Measurements from ENCODE around the gene POLR2C. TPM values are rescaled to one million over a fixed set of nuclear protein-coding genes. Genes with fewer than 3 reads are reported as not detected.
"Not testable (repeated sequence)": the region's sequence is repeated elsewhere in the genome, so short reads cannot be mapped to it uniquely, and the experiment has no call there.

Gene POLR2C
- total and polyA plus RNA-seq, 5 experiments from 2014 or later: 46.7 to 104 (median 48.6) TPM

- Mint-ChIP-seq H3K4me3 (peak overlapping the region in 6 of 10 donors; percentile 36 to 78 (median 67)), H3K4me1 (peaks cover 21 to 50% (median 33%) of the 10 kb centered on the region in 4 donors), H3K27ac (peak overlapping the region; percentile 73 to 94 (median 91)), H3K9me3 (no peaks in the 10 kb centered on the region), H3K27me3 (no peaks in the 10 kb centered on the region), H3K36me3 (peaks cover 7 to 79% (median 37%) of the 10 kb centered on the region in 3 donors)
- DNase-seq (no peak), ATAC-seq (no peak)
- POLR2A ChIA-PET: interaction anchor here (0.6 to 3.1 kb wide), 9 partner anchors 8 to 310 kb away, joined by 3 to 23 read pairs (median 5); partner anchors contain the start of genes CIAPIN1, COQ9 and POLR2C
These were observed 30.0 kb upstream of the POLR2C start for GRCh38 chr16:57432505-57432904.

GRCh38 chr16:57432989-57433388 lies 29.5 kb upstream of the POLR2C start:
- POLR2A ChIA-PET: interaction anchor here (0.7 to 3.1 kb wide), 9 partner anchors 9 to 134 kb away, joined by 3 to 23 read pairs (median 5); partner anchors contain the start of genes CIAPIN1, COQ9 and POLR2C
- ATAC-seq: peak; percentile 43 to 60
- H3K27me3 Mint-ChIP-seq: no peaks in the 10 kb centered on the region

GRCh38 chr16:57434003-57434402 lies 28.5 kb upstream of the POLR2C start:
- H3K4me3 Mint-ChIP-seq: peak overlapping the region in 9 of 10 donors; percentile 23 to 78 (median 68)

More at GRCh38 chr16:57432989-57433388, 29.5 kb upstream of the POLR2C start:
- peak overlapping the region; percentile 73 to 94 (median 90) for H3K27ac Mint-ChIP-seq
- peak overlapping the region; percentile 32 to 79 (median 67) for H3K4me3 Mint-ChIP-seq
- no peaks in the 10 kb centered on the region for H3K9me3 Mint-ChIP-seq
- peaks cover 21 to 50% (median 31%) of the 10 kb centered on the region in 4 donors for H3K4me1 Mint-ChIP-seq
- peaks cover 3 to 79% (median 34%) of the 10 kb centered on the region in 3 donors for H3K36me3 Mint-ChIP-seq
- peak in 2 of 10 donors; percentile 17 to 22 for DNase-seq

DNA sequence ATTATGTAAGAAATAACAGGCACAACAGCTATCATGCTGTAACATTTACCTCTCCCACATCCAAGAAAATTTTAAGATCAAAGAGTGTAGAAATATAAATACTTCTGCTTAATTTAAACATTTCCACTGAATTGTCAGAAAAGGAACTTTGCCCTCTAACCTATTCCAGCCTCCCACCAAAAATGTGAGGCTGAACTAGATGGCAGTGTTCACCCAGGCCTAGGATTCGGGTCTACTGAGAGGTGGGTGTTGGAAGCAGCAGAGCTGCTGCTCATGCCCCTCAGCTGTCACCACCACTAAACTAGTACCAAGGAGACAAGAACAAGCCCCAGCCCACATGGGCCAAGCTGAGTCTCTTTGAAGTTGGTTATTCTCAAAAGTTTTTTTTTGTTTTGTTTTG lies 26.6 kb upstream of the POLR2C start:
- Mint-ChIP-seq H3K4me1 (peaks cover 23 to 59% (median 37%) of the 10 kb centered on the region in 4 donors), H3K36me3 (peaks cover 24 to 79% (median 49%) of the 10 kb centered on the region in 3 donors), H3K27ac (peak overlapping the region in 7 of 10 donors; percentile 49 to 84 (median 70)), H3K27me3 (no peaks in the 10 kb centered on the region), H3K9me3 (peaks cover 0 to 10% (median 6%) of the 10 kb centered on the region in 9 donors), H3K4me3 (peak overlapping the region in 3 of 10 donors; percentile 26 to 47 (median 30))
- no peak for ATAC-seq
- POLR2A ChIA-PET: interaction anchor here (1.6 kb wide), 1 partner anchor 11 kb away, joined by 6 read pairs; the partner anchor contains the start of genes CIAPIN1 and COQ9
- DNase-seq: no peak

More at GRCh38 chr16:57434003-57434402, 28.5 kb upstream of the POLR2C start:
- Mint-ChIP-seq H3K4me1 (peaks cover 23 to 52% (median 35%) of the 10 kb centered on the region in 4 donors), H3K36me3 (peaks cover 12 to 79% (median 41%) of the 10 kb centered on the region in 3 donors), H3K9me3 (no peaks in the 10 kb centered on the region), H3K27ac (peak overlapping the region; percentile 84 to 94 (median 90)), H3K27me3 (no peaks in the 10 kb centered on the region)
- ATAC-seq (peak; percentile 86 to 92), DNase-seq (peak in 7 of 10 donors; percentile 10 to 82 (median 54))
- POLR2A ChIA-PET: interaction anchor here (1.5 to 3.1 kb wide), 6 partner anchors 8 to 28 kb away, joined by 4 to 23 read pairs (median 8); partner anchors contain the start of genes CIAPIN1, COQ9 and POLR2C

DNA sequence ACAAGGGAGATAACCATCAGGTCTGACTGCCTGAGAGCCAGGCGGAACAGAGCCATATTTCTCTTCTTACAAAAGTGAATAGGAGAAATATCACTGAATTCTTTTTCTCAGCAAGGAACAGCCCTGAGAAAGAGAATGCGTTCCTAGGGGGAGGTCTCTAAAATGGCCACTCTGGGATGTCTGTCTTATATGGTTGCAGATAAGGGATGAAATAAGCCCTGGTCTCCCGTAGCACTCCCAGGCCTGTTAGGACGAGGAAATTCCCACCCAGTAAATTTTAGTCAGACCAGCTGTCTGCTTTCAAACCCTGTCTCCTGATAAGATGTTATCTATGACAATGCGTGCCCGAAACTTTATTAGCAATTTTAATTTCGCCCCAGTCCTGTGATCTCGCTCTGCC lies 22.5 kb upstream of the POLR2C start:
- POLR2A ChIA-PET, H3K27me3 Mint-ChIP-seq, ATAC-seq, DNase-seq, H3K4me3 Mint-ChIP-seq: not testable (repeated sequence)
- Mint-ChIP-seq H3K36me3 (peaks cover 24 to 62% (median 47%) of the 10 kb centered on the region in 3 donors), H3K4me1 (peaks cover 9 to 48% (median 23%) of the 10 kb centered on the region in 4 donors), H3K27ac (peak overlapping the region in 3 of 10 donors; percentile 3 to 69 (median 20)), H3K9me3 (peaks cover 0 to 10% (median 6%) of the 10 kb centered on the region in 9 donors)

DNA sequence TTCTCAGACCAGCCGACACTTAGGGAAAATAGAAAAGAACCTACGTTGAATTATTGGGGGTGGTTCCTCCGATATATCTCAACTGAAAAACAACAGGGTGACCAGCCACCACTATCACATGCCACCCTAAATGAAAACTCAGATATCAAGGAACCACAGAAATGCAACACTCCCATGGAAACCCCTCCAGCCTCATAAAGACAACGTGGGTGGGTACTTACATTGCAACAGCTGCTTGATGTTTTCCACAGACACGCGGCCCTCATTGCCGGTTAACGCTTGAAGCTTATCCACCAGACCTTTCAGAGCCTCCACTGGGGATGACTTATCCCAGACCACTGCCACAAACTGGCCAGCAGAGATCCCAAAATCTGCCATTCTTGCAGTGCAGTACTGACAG lies 21.9 kb upstream of the POLR2C start:
- ATAC-seq, H3K27me3 Mint-ChIP-seq, DNase-seq: not testable (repeated sequence)
- peaks cover 8 to 50% (median 22%) of the 10 kb centered on the region in 4 donors for H3K4me1 Mint-ChIP-seq
- POLR2A ChIA-PET: interaction anchor here (2.6 kb wide), 1 partner anchor 8 kb away, joined by 7 read pairs; no protein-coding TSS in a partner anchor
- peak overlapping the region in 1 of 10 donors; percentile 11 for H3K4me3 Mint-ChIP-seq
- H3K27ac Mint-ChIP-seq: peak overlapping the region in 1 of 10 donors; percentile 27
- peaks cover 24 to 56% (median 46%) of the 10 kb centered on the region in 3 donors for H3K36me3 Mint-ChIP-seq
- H3K9me3 Mint-ChIP-seq: peaks cover 0 to 10% (median 6%) of the 10 kb centered on the region in 9 donors

DNA sequence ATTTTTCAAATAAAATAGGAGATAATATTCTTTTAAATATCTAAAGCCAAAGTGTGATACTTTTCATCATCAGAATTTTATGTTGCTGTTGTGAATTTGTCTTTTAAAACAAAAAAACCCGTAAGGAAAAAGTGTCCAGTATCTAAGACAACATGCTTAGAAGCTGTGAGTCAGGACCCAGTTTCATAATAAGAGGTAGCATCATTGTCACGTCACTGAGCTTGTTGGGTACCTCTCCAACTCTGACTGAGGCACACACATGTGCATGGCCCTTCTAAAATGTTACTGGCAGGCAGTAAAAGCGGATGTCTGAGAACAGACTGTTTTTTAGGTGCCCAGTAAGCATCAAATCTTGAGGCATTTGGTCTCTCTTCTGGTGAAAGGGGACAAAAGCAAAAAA lies 17.8 kb upstream of the POLR2C start:
- Mint-ChIP-seq H3K4me3 (peak overlapping the region in 4 of 10 donors; percentile 14 to 84 (median 32)), H3K9me3 (peaks cover 0 to 9% (median 4%) of the 10 kb centered on the region in 9 donors), H3K27me3 (no peaks in the 10 kb centered on the region), H3K36me3 (peaks cover 9 to 21% (median 20%) of the 10 kb centered on the region in 3 donors), H3K27ac (peak overlapping the region in 6 of 10 donors; percentile 14 to 86 (median 22)), H3K4me1 (peaks cover 11 to 58% (median 42%) of the 10 kb centered on the region in 4 donors)
- POLR2A ChIA-PET: interaction anchor here (1.0 to 1.1 kb wide), 2 partner anchors 18 to 23 kb away, joined by 3 read pairs; partner anchors contain the start of gene POLR2C
- ATAC-seq: no peak
- DNase-seq: no peak

DNA sequence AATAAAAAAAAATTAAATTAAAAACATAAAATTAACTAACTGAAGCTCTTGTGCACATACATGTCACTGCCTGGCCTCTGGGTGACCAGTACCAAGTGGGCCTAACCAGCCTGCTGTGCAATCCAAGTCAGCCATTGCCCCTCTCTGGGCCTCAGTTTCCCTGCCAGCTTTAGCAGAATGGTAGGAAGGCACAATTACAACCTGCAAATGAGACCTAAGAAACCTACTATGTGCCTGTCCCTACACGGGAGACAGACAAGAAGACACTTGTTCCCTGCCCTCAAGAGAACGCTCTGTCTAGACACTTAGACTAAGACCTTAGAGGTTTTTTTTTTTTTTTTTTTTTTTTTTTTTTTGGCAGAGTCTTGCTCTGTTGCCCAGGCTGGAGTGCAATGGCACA lies 17.0 kb upstream of the POLR2C start:
- Mint-ChIP-seq H3K4me3 (peak overlapping the region in 7 of 10 donors; percentile 39 to 90 (median 70)), H3K27me3 (no peaks in the 10 kb centered on the region), H3K9me3 (peaks cover 0 to 3% (median under 1%) of the 10 kb centered on the region in 9 donors), H3K36me3 (peaks cover 1 to 13% (median 12%) of the 10 kb centered on the region in 3 donors), H3K27ac (peak overlapping the region in 4 of 10 donors; percentile 52 to 71 (median 66)), H3K4me1 (peaks cover 13 to 58% (median 43%) of the 10 kb centered on the region in 4 donors)
- POLR2A ChIA-PET: interaction anchor here (0.7 to 2.7 kb wide), 4 partner anchors 13 to 657 kb away, joined by 3 to 23 read pairs (median 5); partner anchors contain the start of gene ARL2BP
- DNase-seq: no peak
- no peak for ATAC-seq

- peak overlapping the region; percentile 89 to 96 (median 92) for H3K4me3 Mint-ChIP-seq
- H3K9me3 Mint-ChIP-seq: no peaks in the 10 kb centered on the region
- peak overlapping the region; percentile 84 to 97 (median 92) for H3K27ac Mint-ChIP-seq
- H3K4me1 Mint-ChIP-seq: peaks cover 14 to 58% (median 41%) of the 10 kb centered on the region in 4 donors
- H3K36me3 Mint-ChIP-seq: peaks cover 0 to 12% (median 1%) of the 10 kb centered on the region in 3 donors
- POLR2A ChIA-PET: interaction anchor here (0.7 to 4.5 kb wide), 19 partner anchors 11 to 515 kb away, joined by 3 to 58 read pairs (median 5); partner anchors contain the start of genes ARL2BP, CCDC102A, DOK4 and HERPUD1
- ATAC-seq (peak; percentile 4 to 24), DNase-seq (peak in 3 of 10 donors; percentile 10 to 64 (median 31))
- H3K27me3 Mint-ChIP-seq: no peaks in the 10 kb centered on the region
These were observed 15.8 kb upstream of the POLR2C start for GRCh38 chr16:57446531-57447185.

GRCh38 chr16:57447186-57447962 lies 15.1 kb upstream of the POLR2C start, which contains the start of the genes CIAPIN1 and COQ9:
Gene CIAPIN1, minus strand, starts transcription at chr16:57447385. Its CDS starts 6,457 bp downstream, at chr16:57440928.
Gene COQ9, plus strand, starts transcription at chr16:57447479. Its CDS starts 27 bp downstream, at chr16:57447506.
- Mint-ChIP-seq H3K4me1 (peaks cover 15 to 55% (median 41%) of the 10 kb centered on the region in 4 donors), H3K27ac (peak within 1 kb of the TSS; percentile 84 to 97 (median 92)), H3K36me3 (peaks cover 0 to 15% (median 0%) of the 10 kb centered on the region in 3 donors), H3K4me3 (peak within 1 kb of the TSS; percentile 89 to 96 (median 92)), H3K9me3 (no peaks in the 10 kb centered on the region), H3K27me3 (no peaks in the 10 kb centered on the region)
- POLR2A ChIA-PET: interaction anchor here (0.6 to 4.5 kb wide), 21 partner anchors 10 to 515 kb away, joined by 3 to 58 read pairs (median 5); partner anchors contain the start of genes ARL2BP, CCDC102A, DOK4 and HERPUD1
- DNase-seq (peak; percentile 81 to 96 (median 92)), ATAC-seq (peak; percentile 98 to 99)

GRCh38 chr16:57452021-57452420 lies 10.5 kb upstream of the POLR2C start:
- Mint-ChIP-seq H3K4me1 (peaks cover 14 to 19% (median 17%) of the 10 kb centered on the region in 4 donors), H3K9me3 (no peaks in the 10 kb centered on the region), H3K36me3 (peaks cover 0 to 51% (median 12%) of the 10 kb centered on the region in 3 donors), H3K4me3 (no peak overlapping the region), H3K27ac (no peak overlapping the region), H3K27me3 (no peaks in the 10 kb centered on the region)
- POLR2A ChIA-PET: no interaction called here
- no peak for DNase-seq
- no peak for ATAC-seq

All from naive thymus-derived CD8-positive, alpha-beta T cell (primary cell).